Gastroesophageal sphincter (tissue), 4 donors: ENCODE measurements around the gene FRMD1. TPM values are rescaled to one million over a fixed set of nuclear protein-coding genes. Genes with fewer than 3 reads are reported as not detected.

ENCODE experiments used
- ATAC-seq: fragments of 150-250 bp; one replicate; pipeline ENCODE4 v1.9.1; 2016; ENCODE audit warnings: mild to moderate bottlenecking, moderate library complexity
- H3K27ac ChIP-seq, 4 donors: fragments of 200-600 bp; sonication (generic) in 3 of 4; 1 replicate in 3 of 4; 2 replicates in 1 of 4; pipeline ENCODE4 v1.5.1; 2016 to 2019
- H3K27me3 ChIP-seq: fragments of 200-600 bp; sonication (generic); one replicate; pipeline ENCODE4 v1.5.1; 2019
- H3K36me3 ChIP-seq, 2 donors: fragments of 200-600 bp; sonication (generic); one replicate each; pipeline ENCODE4 v1.5.1; 2019; ENCODE audit warnings: control low read depth in 1 of 2
- H3K4me1 ChIP-seq, 3 donors: fragments of 200-600 bp; sonication (generic); 1 replicate in 2 of 3; 2 replicates in 1 of 3; pipeline ENCODE4 v1.5.1; 2016 to 2019; ENCODE audit warnings: control low read depth in 2 of 3
- H3K4me3 ChIP-seq, 2 donors: fragments of 200-600 bp; sonication (generic); one replicate each; pipeline ENCODE4 v1.5.1; 2019; ENCODE audit warnings: mild to moderate bottlenecking in 1 of 2, moderate library complexity in 1 of 2
- H3K9me3 ChIP-seq, 3 donors: fragments of 200-600 bp; sonication (generic); one replicate each; pipeline ENCODE4 v1.5.1; 2017 to 2019; ENCODE audit warnings: control low read depth in 2 of 3
- CTCF ChIP-seq, 4 experiments: fragments of 200-600 bp in 2 of 4; fragments of 450-650 bp in 2 of 4; sonication (generic) in 1 of 4; IDR thresholded peaks; one replicate each; pipeline ENCODE4 v1.5.1; 2017 to 2019; ENCODE audit warnings: antibody characterized with exemption in 4 of 4, mild to moderate bottlenecking in 2 of 4, moderate library complexity in 2 of 4
- EP300 ChIP-seq: sonication (generic); formaldehyde crosslinking; IDR thresholded peaks from one replicate; pipeline ENCODE4 v1.6.1; 2017; ENCODE audit warnings: antibody characterized with exemption, mild to moderate bottlenecking
- POLR2A ChIP-seq, 2 donors: fragments of 450-650 bp; IDR thresholded peaks; one replicate each; pipeline ENCODE4 v1.6.1; 2017; ENCODE audit warnings: antibody characterized with exemption in 2 of 2, mild to moderate bottlenecking in 2 of 2, moderate library complexity in 1 of 2
- POLR2AphosphoS5 ChIP-seq: sonication (generic); formaldehyde crosslinking; IDR thresholded peaks from one replicate; pipeline ENCODE4 v1.6.1; 2017; ENCODE audit warnings: antibody characterized with exemption
- WGBS, 2 donors: methylation state at CpG; one replicate each; pipeline ENCODE4 v1.1.5; 2018; ENCODE audit warnings: low coverage in 1 of 2; 5-methylcytosine and 5-hydroxymethylcytosine counted together
- total RNA-seq, 4 donors: library from RNA; depleted of rRNA; stranded (reverse); fragments of >200 nt; gene quantifications; one replicate each; pipeline ENCODE4 v1.1.0, GENCODE V29; 2016

FRMD1 gene
- total RNA-seq: under 1 TPM in 3 of 4 donors, not detected in 1; 0.10 to 0.54 (median 0.23) TPM

GRCh38 chr6:168078943-168079405, at the start of gene FRMD1:
Gene FRMD1, minus strand, starts transcription at chr6:168079212. Its CDS starts 118 bp downstream, at chr6:168079094.
- no peak for ATAC-seq
- peaks cover 0 to 16% (median 0%) of the 10 kb centered on the region in 3 donors for H3K4me1 ChIP-seq
- no peaks in the 10 kb centered on the region for H3K9me3 ChIP-seq
- peaks cover 4% of the 10 kb centered on the region for H3K27me3 ChIP-seq
- H3K4me3 ChIP-seq: no peak within 1 kb of the TSS
- TF ChIP-seq POLR2AphosphoS5 (no peak), POLR2A (IDR thresholded peaks at IDR 0.05) (no peak), EP300 (no peak), CTCF (IDR thresholded peaks at IDR 0.05) (no peak)
- no peak within 1 kb of the TSS for H3K27ac ChIP-seq
- WGBS, 2 donors: no CpG with 5 or more reads among the region's 21 CpGs
- H3K36me3 ChIP-seq: no peaks in the 10 kb centered on the region

- no peaks in the 10 kb centered on the region for H3K36me3 ChIP-seq
- H3K4me1 ChIP-seq: peaks cover 0 to 10% (median 0%) of the 10 kb centered on the region in 3 donors
- 84 to 100% methylated on average over 4 of the region's 19 CpGs for WGBS, 2 donors
- ATAC-seq: no peak
- H3K9me3 ChIP-seq: no peaks in the 10 kb centered on the region
- no peak overlapping the region for H3K27ac ChIP-seq
- H3K4me3 ChIP-seq: no peak overlapping the region
- H3K27me3 ChIP-seq: peaks cover 9% of the 10 kb centered on the region
- TF ChIP-seq EP300 (no peak), POLR2AphosphoS5 (no peak), POLR2A (IDR thresholded peaks at IDR 0.05) (no peak), CTCF (IDR thresholded peaks at IDR 0.05) (no peak)
These were observed 49.1 kb upstream of the FRMD1 start for GRCh38 chr6:168128006-168128630.

- no peak for TF ChIP-seq POLR2A (IDR thresholded peaks at IDR 0.05)
- TF ChIP-seq POLR2AphosphoS5: no peak
- TF ChIP-seq EP300: no peak
- no peak for TF ChIP-seq CTCF (IDR thresholded peaks at IDR 0.05)
- no peaks in the 10 kb centered on the region for H3K9me3 ChIP-seq
- 40 to 70% methylated on average over 1 to 3 of the region's 10 CpGs for WGBS, 2 donors
- peaks cover 0 to 5% (median 0%) of the 10 kb centered on the region in 3 donors for H3K4me1 ChIP-seq
- no peak overlapping the region for H3K4me3 ChIP-seq
- H3K27ac ChIP-seq: no peak overlapping the region
- no peak for ATAC-seq
- H3K36me3 ChIP-seq: no peaks in the 10 kb centered on the region
- H3K27me3 ChIP-seq: peaks cover 9% of the 10 kb centered on the region
These were observed 48.4 kb upstream of the FRMD1 start for GRCh38 chr6:168127384-168127868.

GRCh38 chr6:168126566-168127383, 47.8 kb upstream of the FRMD1 start:
- ATAC-seq: no peak
- TF ChIP-seq CTCF (IDR thresholded peaks at IDR 0.05) (no peak), POLR2AphosphoS5 (no peak), POLR2A (IDR thresholded peaks at IDR 0.05) (no peak), EP300 (no peak)

More at GRCh38 chr6:168126566-168127383, 47.8 kb upstream of the FRMD1 start:
- Histone ChIP-seq H3K27ac (no peak overlapping the region), H3K36me3 (no peaks in the 10 kb centered on the region), H3K9me3 (no peaks in the 10 kb centered on the region), H3K27me3 (peaks cover 4% of the 10 kb centered on the region), H3K4me1 (no peaks in the 10 kb centered on the region), H3K4me3 (no peak overlapping the region)
- 90 to 95% methylated on average over 4 to 9 of the region's 22 CpGs for WGBS, 2 donors
